Glutamatergic neuron (in vitro differentiated cells): ENCODE results near the gene ARHGAP25. TPM values are rescaled to one million over a fixed set of nuclear protein-coding genes. Genes with fewer than 3 reads are reported as not detected.
"Not testable (repeated sequence)": the region's sequence is repeated elsewhere in the genome, so short reads cannot be mapped to it uniquely, and the experiment has no call there.

Experiments used
- DNase-seq: peaks from one replicate; pipeline ENCODE4 v3.0.0; 2022
- H3K27ac Mint-ChIP-seq: one replicate; pipeline ENCODE4 v1.8.0; 2020; ENCODE audit warnings: mild to moderate bottlenecking, mixed read lengths, inconsistent platforms; ENCODE audit not compliant: unreplicated experiment
- H3K27me3 Mint-ChIP-seq: one replicate; pipeline ENCODE4 v1.8.0; 2020; ENCODE audit warnings: mild to moderate bottlenecking, moderate library complexity, mixed read lengths, inconsistent platforms; ENCODE audit not compliant: unreplicated experiment
- H3K36me3 Mint-ChIP-seq: one replicate; pipeline ENCODE4 v1.8.0; 2020; ENCODE audit warnings: mild to moderate bottlenecking, mixed read lengths, inconsistent platforms; ENCODE audit not compliant: unreplicated experiment
- H3K4me1 Mint-ChIP-seq: one replicate; pipeline ENCODE4 v1.8.0; 2020; ENCODE audit warnings: mild to moderate bottlenecking, low read depth, mixed read lengths, inconsistent platforms; ENCODE audit not compliant: unreplicated experiment
- H3K4me3 Mint-ChIP-seq: one replicate; pipeline ENCODE4 v1.8.0; 2020; ENCODE audit warnings: mild to moderate bottlenecking, mixed read lengths, inconsistent platforms; ENCODE audit not compliant: unreplicated experiment
- H3K9me3 Mint-ChIP-seq: one replicate; pipeline ENCODE4 v1.8.0; 2020; ENCODE audit warnings: mild to moderate bottlenecking, moderate library complexity, mixed read lengths, inconsistent platforms; ENCODE audit not compliant: unreplicated experiment
- CTCF ChIP-seq: fragments of 200-600 bp; sonication (generic); IDR thresholded peaks from one replicate; pipeline ENCODE4 v1.5.0; 2021; ENCODE audit not compliant: partially characterized antibody, unreplicated experiment
- total RNA-seq: library from RNA; stranded (reverse); fragmentation: NEBNext Ultra II Directional; extraction: Animal tissue kit (Norgen Biotek cat#: 25700); gene quantifications from one replicate; pipeline ENCODE4 v1.2.1, GENCODE V29; 2021; ENCODE audit not compliant: unreplicated experiment

Gene ARHGAP25
- total RNA-seq, 1 donor from 2014 or later: 1.4 TPM

GRCh38 chr2:68799140-68800026, 64.8 kb downstream of the ARHGAP25 start:
- Mint-ChIP-seq H3K27ac (no peak overlapping the region), H3K9me3 (no peaks in the 10 kb centered on the region), H3K4me1 (peaks cover 1% of the 10 kb centered on the region), H3K27me3 (no peaks in the 10 kb centered on the region), H3K4me3 (no peak overlapping the region), H3K36me3 (no peaks in the 10 kb centered on the region)
- no peak for TF ChIP-seq CTCF
- DNase-seq: no peak

GRCh38 chr2:68800027-68800401, 65.4 kb downstream of the ARHGAP25 start:
- Mint-ChIP-seq H3K4me3 (no peak overlapping the region), H3K9me3 (no peaks in the 10 kb centered on the region), H3K36me3 (no peaks in the 10 kb centered on the region), H3K4me1 (peaks cover 1% of the 10 kb centered on the region), H3K27me3 (no peaks in the 10 kb centered on the region), H3K27ac (no peak overlapping the region)
- TF ChIP-seq CTCF: no peak
- no peak for DNase-seq

DNA sequence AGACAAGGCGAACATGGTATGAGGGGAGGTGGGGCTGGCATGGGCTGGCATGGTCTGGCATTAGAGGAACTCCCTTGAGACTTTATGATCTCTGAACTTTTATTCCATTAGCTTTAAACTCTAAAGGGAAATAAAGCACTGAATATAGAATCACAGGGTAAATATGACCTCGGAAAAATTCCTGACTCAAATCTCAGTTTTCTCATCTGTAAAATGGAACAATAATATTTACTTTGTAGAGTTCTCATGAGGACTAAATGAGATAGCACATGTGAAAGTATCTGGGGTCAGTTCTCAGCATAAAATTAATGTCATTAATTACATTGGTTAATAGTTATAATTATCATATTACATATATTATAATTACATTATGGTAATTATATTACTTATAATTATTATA, 65.9 kb downstream of the ARHGAP25 start:
- no peaks in the 10 kb centered on the region for H3K9me3 Mint-ChIP-seq
- H3K4me3 Mint-ChIP-seq: no peak overlapping the region
- H3K27ac Mint-ChIP-seq: no peak overlapping the region
- no peaks in the 10 kb centered on the region for H3K36me3 Mint-ChIP-seq
- H3K27me3 Mint-ChIP-seq: no peaks in the 10 kb centered on the region
- DNase-seq: no peak
- no peak for TF ChIP-seq CTCF
- peaks cover 1% of the 10 kb centered on the region for H3K4me1 Mint-ChIP-seq

GRCh38 chr2:68802161-68802560, 67.5 kb downstream of the ARHGAP25 start:
- not testable (repeated sequence) for H3K27me3 Mint-ChIP-seq, H3K36me3 Mint-ChIP-seq, H3K9me3 Mint-ChIP-seq, H3K4me1 Mint-ChIP-seq, H3K4me3 Mint-ChIP-seq, H3K27ac Mint-ChIP-seq, DNase-seq

DNA sequence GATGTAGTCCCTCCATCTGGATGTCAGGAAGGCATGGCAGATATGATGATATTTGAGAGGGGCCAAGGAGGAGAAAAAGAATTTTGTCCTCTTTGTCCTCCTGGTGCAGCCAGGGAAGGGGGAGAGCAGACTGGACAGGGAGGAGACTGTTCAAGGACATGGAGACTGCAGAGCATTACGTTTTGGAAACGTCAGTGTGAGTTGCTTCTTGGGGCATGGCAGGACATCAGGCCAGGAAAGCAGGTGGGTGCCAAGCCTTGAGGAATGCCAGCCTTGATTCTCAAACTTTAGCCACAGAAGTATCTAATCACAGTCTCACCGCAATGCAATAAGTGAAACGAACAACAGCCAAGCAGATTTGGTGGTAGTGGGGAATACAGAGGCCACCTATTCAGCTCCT, 70.4 kb downstream of the ARHGAP25 start:
- H3K4me3 Mint-ChIP-seq: no peak overlapping the region
- H3K9me3 Mint-ChIP-seq: no peaks in the 10 kb centered on the region
- H3K27ac Mint-ChIP-seq: no peak overlapping the region
- no peak for DNase-seq
- H3K4me1 Mint-ChIP-seq: peaks cover 1% of the 10 kb centered on the region
- no peak for TF ChIP-seq CTCF
- H3K27me3 Mint-ChIP-seq: no peaks in the 10 kb centered on the region
- no peaks in the 10 kb centered on the region for H3K36me3 Mint-ChIP-seq
